ENCODE measurements around the gene MACROD2.

- TF ChIP-seq CTCF (conservative IDR thresholded peaks at IDR 0.05; ENCODE audit: low read depth, low read length) (no peak), EZH2 (IDR thresholded peaks at IDR 0.05; ENCODE audit: borderline replicate concordance, low read depth, low read length, poor library complexity, severe bottlenecking) (no peak)
These were observed 2053.6 kb downstream of the MACROD2 start for GRCh38 chr20:16048876-16049275.
